GM21717 (cell line): Measurements from ENCODE around the gene TCHP.

Experiments used
- ATAC-seq: cut with Tn5 transposase; IDR thresholded peaks from one replicate; pipeline ENCODE4 v1.9.1; 2021; ENCODE audit warnings: mild to moderate bottlenecking, moderate library complexity; ENCODE audit not compliant: unreplicated experiment

Gene TCHP

GRCh38 chr12:109932878-109933503, 32.9 kb downstream of the TCHP start:
- no peak for ATAC-seq

DNA sequence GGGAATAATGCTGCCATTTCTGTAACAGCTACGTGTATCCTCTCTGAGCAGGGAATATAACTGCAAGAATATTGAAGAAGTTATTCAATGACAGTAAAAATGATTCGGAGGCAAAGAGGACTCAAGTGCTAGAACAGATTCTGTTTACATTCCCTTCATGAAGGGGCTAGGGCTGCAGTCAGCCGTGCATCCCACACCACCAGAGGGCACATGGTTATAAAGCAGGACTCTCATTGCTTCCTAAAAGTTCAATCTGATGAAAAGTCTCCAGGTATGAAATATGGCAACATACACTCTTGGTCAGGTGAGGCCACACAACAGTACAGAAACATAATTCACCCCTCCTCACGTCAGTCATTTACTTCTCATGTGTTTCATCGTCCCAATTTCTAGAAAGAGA, 34.0 kb downstream of the TCHP start:
- ATAC-seq, result no peak

DNA sequence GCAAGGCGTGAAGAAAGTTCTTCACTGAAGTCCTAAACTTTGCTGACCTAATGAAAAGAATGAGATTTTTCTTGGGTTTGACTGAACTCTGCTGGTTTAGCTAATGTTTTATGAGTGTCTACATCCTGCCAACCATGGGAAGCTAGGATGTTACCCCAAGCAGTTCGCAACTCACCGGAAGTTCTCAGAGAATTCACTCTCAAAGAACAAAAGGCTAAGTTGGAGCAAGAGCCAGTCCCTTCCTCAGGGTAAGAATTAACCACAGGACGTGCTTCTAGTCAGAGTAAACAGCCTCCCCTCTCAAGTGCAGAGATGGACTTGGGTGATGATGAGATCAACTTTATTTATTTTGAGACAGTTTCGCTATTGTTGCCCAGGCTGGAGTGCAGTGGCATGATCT, 37.3 kb downstream of the TCHP start:
- ATAC-seq, result no peak

DNA sequence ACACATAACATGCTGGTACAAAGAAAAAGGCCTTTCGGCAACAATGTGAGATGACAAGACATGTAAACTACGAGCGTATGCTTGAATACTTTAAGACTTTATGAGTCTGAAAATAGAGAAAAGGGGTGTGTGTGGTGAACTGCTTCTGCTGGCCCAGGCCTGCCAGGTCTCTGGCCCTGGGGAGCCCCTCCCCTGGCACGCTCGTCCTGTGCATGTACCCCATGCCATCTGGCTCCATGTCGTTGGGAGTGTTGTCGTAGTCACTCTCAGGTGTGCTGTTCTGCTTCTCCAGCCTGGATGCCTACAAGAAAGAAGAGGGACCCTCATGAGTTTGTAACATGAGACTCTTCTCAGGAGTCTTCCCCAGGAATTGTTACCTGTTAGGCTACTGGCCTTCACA, 38.9 kb downstream of the TCHP start:
- ATAC-seq, result no peak

DNA sequence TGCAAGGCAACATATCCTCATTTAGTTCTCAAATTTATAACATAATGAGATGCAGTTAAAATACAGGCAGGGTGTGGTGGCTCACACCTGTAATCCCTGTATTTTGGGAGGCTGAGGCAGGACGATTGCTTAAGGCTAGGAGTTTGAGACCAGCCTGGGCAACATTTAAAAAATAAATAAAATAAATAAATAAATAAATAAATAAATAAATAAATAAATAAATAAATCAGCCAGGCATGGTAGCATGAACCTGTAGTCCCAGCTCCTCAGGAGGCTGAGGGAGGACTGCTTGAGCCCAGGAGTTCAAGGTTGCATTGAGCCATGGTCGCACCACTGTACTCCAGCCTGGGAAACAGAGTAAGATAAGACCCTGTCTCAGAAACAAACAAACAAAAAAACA, 39.4 kb downstream of the TCHP start:
- ATAC-seq, result no peak

GRCh38 chr12:109940339-109940923, 40.4 kb downstream of the TCHP start:
- ATAC-seq, result no peak

DNA sequence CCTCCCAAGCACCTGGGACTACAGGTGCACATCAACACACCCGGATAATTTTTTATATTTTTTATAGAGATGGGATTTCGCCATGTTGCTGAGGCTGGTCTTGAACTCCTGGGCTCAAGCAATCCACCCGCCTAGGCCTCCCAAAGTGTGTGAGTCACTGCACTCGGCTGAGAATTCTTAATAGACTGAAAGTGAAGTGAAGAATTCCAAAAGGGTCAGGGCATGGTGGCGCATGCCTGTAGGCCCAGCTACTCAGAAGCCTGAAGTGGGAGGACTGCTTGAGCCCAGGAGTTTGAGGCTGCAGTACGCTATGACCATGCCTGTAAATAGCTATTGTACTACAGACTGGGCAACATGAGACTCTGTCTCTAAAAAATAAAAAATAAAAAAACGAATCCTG, 43.7 kb downstream of the TCHP start:
- no peak for ATAC-seq

DNA sequence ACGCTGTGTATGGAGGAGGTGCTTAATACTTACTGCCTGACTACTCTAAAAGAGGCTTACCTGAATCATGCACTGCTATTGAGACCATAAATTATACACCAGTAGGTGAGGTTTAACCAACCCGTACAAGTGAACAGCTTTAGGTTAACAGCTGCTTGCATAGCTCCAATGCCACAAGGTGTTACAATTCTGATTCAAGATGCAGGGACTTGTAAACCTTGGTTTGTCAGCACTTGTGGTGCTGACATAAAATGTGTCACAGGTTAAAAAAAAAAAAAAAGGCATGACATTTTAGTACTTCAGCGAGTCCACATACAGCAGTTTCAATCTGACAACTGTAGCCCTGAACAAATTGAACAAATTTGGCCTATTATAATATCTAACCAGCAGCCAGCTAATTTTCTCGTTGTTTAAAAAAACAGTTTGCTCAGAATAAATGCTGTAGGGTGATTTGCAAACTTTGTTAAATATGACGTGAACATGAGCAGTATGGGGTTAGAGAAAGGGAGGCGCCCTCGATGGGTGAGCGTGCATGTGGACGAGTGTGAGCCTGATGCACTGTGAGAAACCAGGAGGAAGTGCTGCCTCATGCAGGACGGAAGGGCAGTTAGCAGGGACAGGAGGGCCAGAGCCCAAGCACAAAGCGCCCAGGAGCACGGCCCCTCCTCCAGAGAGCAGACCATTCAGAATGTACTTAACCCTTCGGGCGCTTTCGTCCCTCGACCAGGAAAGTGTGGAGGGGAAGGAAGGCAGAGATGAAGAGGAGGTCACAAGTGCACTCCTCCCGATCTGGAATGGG, 44.7 kb downstream of the TCHP start:
- ATAC-seq, result no peak

GRCh38 chr12:109946505-109946904, 46.4 kb downstream of the TCHP start:
- no peak for ATAC-seq

DNA sequence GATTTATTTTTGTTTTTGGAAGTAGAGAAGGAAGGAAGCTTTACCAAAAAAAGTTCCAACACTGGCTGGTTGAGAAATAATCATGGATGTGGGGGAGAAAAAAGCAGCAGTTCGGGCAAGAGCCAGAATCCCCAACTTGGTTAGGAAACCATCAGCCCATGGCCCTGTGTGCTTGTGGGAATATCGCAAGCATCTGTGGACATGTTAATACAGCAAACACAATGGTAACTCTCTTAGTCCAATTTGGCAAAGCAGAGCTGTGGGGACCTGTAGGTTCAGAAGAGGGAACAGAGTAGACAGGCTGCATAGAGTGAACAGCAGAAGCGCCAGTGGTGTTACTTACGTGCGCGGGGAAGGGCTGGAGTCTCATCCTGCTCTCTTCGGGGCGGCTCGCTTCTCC, 46.8 kb downstream of the TCHP start:
- ATAC-seq, result no peak

GRCh38 chr12:109947521-109947920, 47.4 kb downstream of the TCHP start:
- ATAC-seq, result no peak

DNA sequence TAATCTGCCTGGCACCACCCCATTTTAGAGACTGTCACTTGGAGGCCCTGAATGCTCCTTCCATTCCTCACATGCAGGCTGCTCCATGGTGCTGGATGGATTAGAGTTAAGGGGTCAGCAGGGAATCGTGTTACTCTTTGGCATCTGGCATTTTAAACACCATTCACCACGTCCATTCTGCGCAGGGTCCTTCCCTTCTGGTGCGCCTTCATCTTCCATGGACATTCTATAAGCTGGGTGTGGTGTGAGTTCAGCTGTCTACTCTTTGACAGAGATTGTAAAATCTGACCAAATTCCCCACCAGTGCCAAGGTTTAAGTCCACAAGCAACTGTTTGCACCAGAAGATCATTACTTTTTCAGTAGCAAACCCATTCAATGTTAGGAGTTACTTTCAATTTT, 48.3 kb downstream of the TCHP start:
- no peak for ATAC-seq

- no peak for ATAC-seq
These were observed 49.0 kb downstream of the TCHP start for GRCh38 chr12:109949089-109949488.

GRCh38 chr12:109950625-109951024, 50.6 kb downstream of the TCHP start:
- ATAC-seq, result no peak

DNA sequence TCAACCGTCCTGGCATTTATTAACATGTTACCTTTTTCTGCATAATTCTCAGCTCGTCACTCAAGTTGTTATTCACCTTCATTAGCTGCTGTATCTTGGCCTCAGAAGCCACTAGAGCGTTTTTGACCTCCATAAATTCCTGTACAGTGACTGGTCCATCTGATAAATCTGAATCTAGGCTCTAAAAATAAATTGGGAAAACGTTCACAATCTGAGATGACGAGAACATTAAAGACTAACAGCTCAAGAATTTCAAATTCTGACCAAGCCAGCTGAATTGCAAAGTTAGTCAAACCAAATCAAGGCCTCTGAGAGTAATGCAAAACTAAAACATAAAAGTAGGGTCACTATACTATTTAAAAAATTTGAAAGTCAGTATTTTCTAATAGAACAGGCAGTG, 51.1 kb downstream of the TCHP start:
- no peak for ATAC-seq

DNA sequence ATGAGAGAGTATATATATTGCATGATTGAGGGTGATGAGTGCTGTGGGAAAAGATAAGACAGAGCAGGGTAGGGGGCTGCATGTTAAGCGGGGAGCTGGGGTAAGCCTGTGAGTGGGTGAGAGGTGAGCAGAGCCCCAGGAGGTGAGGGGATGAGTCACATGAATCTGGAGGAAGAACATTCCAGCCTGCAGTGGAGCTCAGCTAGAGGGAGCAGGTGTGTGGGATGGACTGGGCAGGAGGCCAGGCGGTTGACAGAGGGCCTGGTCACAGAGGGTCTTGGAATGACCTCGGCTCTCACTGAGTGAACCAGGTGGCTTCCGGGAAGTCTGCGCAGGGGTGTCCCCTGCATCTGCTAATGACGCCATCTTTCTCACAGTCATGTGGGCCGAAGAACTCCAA, 51.7 kb downstream of the TCHP start:
- ATAC-seq, result no peak

DNA sequence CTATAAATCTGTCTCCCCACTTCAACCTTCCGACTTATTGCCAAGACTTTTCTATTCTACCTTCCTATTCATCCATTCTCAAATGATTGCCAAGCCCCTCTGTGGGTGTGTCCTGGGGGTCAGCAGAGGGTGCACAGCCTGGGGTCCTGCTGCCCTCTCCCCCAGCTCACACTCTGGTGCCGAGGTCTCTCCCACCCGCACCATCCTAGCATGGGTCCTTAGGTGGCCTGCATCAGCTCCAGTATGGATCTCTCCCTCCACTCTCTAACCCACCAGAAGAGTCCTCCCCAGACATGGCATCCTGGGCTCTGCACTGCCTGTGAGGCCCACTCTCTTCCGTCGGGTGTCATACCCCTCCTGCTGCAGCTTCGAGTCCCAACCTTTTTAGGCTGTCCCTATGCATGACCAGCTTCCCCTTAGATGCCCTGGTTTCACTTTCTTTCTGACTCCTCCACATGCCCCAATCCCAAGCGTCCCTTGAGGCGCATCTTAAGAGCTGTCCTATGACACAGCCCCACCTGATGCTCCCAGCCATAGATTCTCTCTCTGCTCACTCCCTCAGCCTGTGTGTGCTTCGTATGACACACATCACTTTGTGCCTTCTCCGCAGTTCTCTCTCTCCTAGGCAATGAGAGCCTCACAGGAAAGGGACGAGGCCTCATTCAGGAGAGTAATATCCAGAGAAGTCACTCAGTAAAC, 52.2 kb downstream of the TCHP start:
- peak; percentile 73 for ATAC-seq

- no peak for ATAC-seq
These were observed 52.8 kb downstream of the TCHP start for GRCh38 chr12:109952873-109953272.

DNA sequence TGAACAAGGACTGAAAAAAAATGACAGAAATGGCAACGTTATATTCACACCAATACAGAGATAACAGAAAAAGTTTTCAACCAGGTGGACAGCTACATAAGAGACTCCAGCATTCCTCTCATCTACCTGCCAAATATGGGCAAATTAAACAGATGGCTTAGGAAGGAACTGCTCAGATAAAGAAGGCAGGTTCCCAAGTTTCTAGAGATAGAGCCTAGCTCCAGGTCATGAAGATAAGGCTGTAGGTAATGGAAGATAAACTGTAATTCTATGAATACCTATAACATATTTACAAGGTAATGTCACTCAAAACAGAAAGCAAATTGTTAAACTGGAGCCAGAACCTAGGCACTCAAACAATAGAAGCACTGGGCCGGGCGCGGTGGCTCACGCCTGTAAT, 53.6 kb downstream of the TCHP start:
- no peak for ATAC-seq

DNA sequence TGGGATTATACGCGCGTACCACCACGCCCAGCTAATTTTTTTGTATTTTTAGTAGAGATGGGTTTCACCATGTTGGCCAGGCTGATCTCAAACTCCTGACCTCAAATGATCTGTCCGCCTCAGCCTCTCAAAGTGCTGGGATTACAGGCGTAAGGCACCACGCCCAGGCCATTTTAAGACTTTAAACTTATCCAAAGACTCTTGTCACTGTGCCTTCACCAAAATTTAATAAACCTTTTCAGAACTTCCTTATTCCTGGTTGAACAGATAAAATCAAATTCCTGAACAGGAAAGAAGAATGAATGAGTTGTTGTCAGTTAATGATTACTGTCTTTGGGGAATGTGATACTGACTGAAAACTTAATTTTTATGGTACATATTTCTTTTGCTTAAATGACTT, 58.3 kb downstream of the TCHP start:
- ATAC-seq, result no peak

- ATAC-seq, result no peak
These were observed 59.5 kb downstream of the TCHP start for GRCh38 chr12:109959411-109960093.
